ENCODE data around the gene H2AZ1. TPM values are rescaled to one million over a fixed set of nuclear protein-coding genes. Genes with fewer than 3 reads are reported as not detected.

Gene H2AZ1
- total and polyA plus RNA-seq, 8 donors, result 151 to 597 (median 386) TPM

GRCh38 chr4:99968330-99968729 lies 18.3 kb upstream of the H2AZ1 start:
- TF ChIP-seq CTCF (IDR thresholded peaks at IDR 0.05), result no peak
- ATAC-seq (no peak), DNase-seq (no peak)
- Histone ChIP-seq H3K27me3 (no peaks in the 10 kb centered on the region), H3K27ac (no peak overlapping the region), H3K36me3 (no peaks in the 10 kb centered on the region), H3K4me3 (no peak overlapping the region), H3K9me3 (no peaks in the 10 kb centered on the region), H3K4me1 (no peaks in the 10 kb centered on the region)
- intact Hi-C loops (cut with DNase I), result no loop called here

- no peak for ATAC-seq
- Histone ChIP-seq H3K4me1 (no peaks in the 10 kb centered on the region), H3K36me3 (no peaks in the 10 kb centered on the region), H3K27me3 (no peaks in the 10 kb centered on the region), H3K27ac (no peak overlapping the region), H3K4me3 (no peak overlapping the region), H3K9me3 (no peaks in the 10 kb centered on the region)
- no peak for DNase-seq
- no peak for TF ChIP-seq CTCF (IDR thresholded peaks at IDR 0.05)
- intact Hi-C loops (cut with DNase I), result no loop called here
These were observed 16.6 kb upstream of the H2AZ1 start for GRCh38 chr4:99966692-99967091.

- no peak overlapping the region for H3K27ac ChIP-seq
- intact Hi-C loops (cut with DNase I), result no loop called here
- no peaks in the 10 kb centered on the region for H3K9me3 ChIP-seq
- ATAC-seq (no peak), DNase-seq (no peak)
- H3K4me3 ChIP-seq, result no peak overlapping the region
- H3K4me1 ChIP-seq, result no peaks in the 10 kb centered on the region
- H3K27me3 ChIP-seq, result no peaks in the 10 kb centered on the region
- TF ChIP-seq CTCF (IDR thresholded peaks at IDR 0.05), result no peak
- no peaks in the 10 kb centered on the region for H3K36me3 ChIP-seq
These were observed 15.7 kb upstream of the H2AZ1 start for GRCh38 chr4:99965674-99966350.

- no peaks in the 10 kb centered on the region for H3K36me3 ChIP-seq
- TF ChIP-seq CTCF (IDR thresholded peaks at IDR 0.05), result no peak
- no peak overlapping the region for H3K4me3 ChIP-seq
- no peaks in the 10 kb centered on the region for H3K9me3 ChIP-seq
- H3K27me3 ChIP-seq, result no peaks in the 10 kb centered on the region
- ATAC-seq (no peak), DNase-seq (no peak)
- no peaks in the 10 kb centered on the region for H3K4me1 ChIP-seq
- intact Hi-C loops (cut with DNase I), result no loop called here
- no peak overlapping the region for H3K27ac ChIP-seq
These were observed 15.1 kb upstream of the H2AZ1 start for GRCh38 chr4:99965173-99965572.

GRCh38 chr4:99961711-99962110 lies 11.6 kb upstream of the H2AZ1 start:
- DNase-seq, result no peak
- no peaks in the 10 kb centered on the region for H3K27me3 ChIP-seq
- no peak overlapping the region for H3K4me3 ChIP-seq
- no peaks in the 10 kb centered on the region for H3K4me1 ChIP-seq
- no peaks in the 10 kb centered on the region for H3K36me3 ChIP-seq
- no peak for ATAC-seq
- no peaks in the 10 kb centered on the region for H3K9me3 ChIP-seq
- intact Hi-C loops (cut with DNase I), result no loop called here
- no peak overlapping the region for H3K27ac ChIP-seq
- no peak for TF ChIP-seq CTCF (IDR thresholded peaks at IDR 0.05)
